GM20431 (cell line): ENCODE data around the gene OR6A2.
"Not testable (repeated sequence)": the region's sequence is repeated elsewhere in the genome, so short reads cannot be mapped to it uniquely, and the experiment has no call there.

Experiments used
- in situ Hi-C: fragments of 300-500 bp; cut with MseI, MboI; formaldehyde crosslinking; loops from one replicate; pipeline ENCODE4 v1.15.0; 2020; ENCODE audit warnings: low sequenced_read_pairs; ENCODE audit not compliant: unreplicated experiment

The OR6A2 gene

DNA sequence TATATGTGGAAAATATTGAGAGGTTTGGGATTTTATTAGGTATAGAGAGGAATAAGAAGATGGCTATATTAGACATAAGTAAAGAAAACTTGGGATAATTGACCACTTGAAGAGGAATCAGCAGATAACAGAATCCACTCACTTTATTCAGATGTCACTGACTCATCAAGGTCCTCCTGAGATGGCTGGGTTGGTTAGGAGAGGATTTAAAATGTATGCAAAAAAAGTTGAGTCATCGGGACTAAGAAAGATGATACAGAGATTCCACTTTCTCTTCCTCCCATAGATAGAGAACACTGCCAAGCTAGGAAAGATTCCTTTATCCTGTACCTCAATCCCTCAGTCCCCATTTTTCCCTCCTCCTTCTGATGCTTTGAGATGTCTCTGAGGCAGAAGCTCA lies at the start of gene OR6A2:
TSS of gene OR6A2 (minus strand) at position 288 of the 400 bp plus-strand sequence. CDS start 3,981 bp downstream, outside the sequence.
- in situ Hi-C loops, result no loop called here

DNA sequence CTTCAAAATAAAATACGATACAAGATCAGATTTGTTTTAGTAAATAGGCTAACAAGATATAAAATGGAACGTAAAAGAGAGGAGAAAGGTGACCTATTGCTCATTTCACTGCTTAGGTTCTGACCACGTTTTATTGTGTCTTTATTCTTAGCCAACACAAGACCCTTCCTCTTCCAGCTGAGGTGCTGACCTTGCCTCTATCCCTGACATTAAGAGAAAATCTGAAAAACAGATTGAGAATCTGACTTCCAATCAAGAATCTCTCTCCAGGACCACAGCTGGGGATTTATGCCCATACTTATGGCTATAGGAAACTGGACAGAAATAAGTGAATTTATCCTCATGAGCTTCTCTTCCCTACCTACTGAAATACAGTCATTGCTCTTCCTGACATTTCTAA lies 45.9 kb upstream of the OR6A2 start, which contains the start of gene OR10A5:
TSS of gene OR10A5 (plus strand) at position 301 of the 400 bp plus-strand sequence. CDS start at position 301, 0 bp downstream.
- in situ Hi-C loops, result no loop called here

DNA sequence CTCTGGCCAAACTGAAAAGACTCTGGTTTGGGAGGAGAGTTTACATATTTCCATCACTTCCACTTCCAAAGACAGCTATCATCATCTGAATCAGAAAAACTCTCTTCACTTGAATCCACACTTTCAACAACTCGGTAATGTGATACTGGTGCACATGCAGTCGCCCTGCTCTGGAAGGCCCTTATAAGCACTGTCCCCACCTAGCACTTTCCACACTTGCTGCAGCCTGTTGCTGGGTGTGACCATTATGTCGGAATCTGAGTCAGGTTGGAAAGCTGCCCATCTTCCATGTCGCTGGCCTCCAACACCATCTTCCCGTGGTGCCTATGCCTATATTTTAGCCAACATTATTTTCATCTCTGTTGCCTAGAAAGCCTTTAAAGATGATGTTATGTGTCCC lies 44.9 kb upstream of the OR6A2 start:
- in situ Hi-C loops, result no loop called here

DNA sequence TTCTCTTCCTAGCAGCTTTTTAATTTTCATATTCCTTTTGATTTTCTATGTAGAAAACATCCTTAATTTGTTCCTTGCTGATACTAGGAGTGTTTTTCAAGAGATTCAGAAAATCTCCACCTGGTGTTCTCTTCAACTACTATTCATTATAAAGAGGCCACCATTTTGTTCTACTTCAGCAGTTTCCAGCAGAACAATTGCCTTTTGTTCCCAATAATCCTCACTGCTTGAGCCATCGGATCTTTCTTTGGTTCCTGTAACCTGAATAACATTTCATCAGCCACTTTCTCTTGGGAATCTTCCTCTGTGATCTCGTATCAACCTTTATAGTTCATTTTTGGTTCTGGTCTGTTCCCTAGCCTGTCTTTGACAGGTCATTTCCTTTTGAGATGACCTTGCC lies 44.2 kb upstream of the OR6A2 start:
- in situ Hi-C loops, result no loop called here

GRCh38 chr11:6841694-6842093 lies 42.2 kb upstream of the OR6A2 start:
- in situ Hi-C loops, result no loop called here

DNA sequence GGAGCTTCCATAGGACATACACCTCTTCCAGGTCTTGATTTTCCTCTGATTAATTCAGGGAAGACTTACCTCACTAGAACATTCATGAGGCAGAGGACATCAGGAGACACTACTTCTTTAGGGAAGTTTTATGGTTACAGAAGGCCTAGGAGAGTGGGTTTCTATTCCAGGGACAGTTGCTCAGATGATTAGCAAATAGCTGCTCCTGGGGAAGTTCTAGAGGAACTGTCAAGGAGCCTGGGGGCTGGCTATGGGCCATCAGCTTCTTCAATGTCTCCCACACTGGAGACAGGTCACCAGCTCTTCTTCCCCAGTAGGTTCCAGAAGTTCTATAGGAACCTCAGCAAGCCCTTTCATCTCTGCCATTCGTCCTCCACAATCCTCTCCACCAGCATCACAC lies 34.5 kb upstream of the OR6A2 start:
- in situ Hi-C loops, result no loop called here

GRCh38 chr11:6833356-6833755 lies 33.9 kb upstream of the OR6A2 start:
- in situ Hi-C loops, result no loop called here

- in situ Hi-C loops, result no loop called here
Observed at GRCh38 chr11:6828103-6828502, 28.6 kb upstream of the OR6A2 start.

DNA sequence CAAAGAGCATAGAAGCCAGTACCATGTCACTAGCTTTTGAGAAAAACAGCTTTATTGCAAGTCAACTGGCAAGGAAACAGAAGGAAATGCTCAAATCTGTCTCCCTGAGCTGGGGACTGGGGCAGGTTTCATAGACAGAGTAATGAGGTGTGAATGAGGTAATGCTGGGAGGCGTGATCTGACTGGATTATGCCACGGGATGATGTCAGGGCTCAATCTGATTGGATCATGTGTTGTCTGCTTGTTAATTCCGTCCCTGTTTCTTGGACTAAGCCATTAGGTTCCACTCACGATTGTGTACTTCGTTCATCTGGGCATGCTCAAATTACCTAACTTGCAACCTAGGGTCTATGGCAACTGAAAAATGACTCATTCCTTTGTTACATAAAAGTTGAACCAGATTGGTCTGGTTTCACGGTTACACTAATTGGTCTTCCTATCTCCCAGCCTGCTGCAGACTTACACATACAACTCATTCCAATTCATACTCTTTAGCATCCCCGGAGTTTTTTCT lies 25.8 kb upstream of the OR6A2 start:
- in situ Hi-C loops, result no loop called here

DNA sequence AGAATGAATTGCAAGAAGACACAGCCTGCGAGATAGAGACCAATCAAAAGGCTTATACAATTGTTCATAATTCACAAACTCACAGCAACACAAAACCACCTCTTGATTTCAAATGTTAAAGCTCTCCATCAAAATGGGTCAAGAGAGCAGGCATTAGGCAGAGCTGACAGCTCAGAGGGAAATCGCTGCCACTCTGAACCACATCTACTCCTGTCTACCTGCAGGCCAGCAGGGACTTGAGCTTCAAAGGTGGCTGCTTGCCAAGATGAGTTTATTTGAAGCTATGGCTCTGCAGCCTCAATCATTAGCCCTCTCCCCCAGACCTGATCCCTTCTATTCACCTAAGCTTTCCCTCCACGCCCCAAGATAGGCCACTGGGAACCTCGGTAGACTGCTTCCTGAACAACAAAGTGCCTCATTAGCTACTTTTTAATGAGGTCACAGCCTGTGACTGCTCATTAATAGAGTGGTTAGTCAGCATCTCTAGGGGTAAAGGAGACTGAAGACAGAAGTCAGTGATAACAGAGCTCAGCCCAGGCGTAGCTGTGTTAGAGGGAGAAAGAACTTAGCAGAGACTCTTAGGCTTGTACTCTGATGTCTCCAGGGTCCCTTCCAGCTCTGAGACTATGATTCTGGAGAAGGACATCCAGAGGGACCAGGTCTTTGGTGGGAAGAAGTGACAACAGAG lies 24.8 kb upstream of the OR6A2 start:
- in situ Hi-C loops, result no loop called here

DNA sequence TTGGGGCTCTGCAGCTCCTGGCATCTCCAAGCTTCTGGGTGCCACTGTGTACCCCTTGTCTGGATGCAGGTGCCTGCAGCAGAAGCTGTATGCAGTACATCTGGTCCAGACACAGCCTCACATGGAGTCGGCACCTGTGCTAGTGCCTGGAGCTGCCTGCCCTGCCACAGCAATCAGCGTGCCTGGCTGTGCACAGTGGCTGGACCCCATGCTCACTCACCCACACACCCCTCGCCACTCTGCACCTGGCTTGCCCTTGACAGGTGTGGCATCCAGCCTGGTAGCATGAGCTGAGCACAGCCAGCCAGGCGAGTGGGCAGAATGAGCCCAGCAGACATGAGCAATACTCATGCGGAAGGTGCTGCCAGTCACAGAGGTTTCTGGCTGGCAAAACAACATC lies 19.5 kb upstream of the OR6A2 start:
- in situ Hi-C loops, result no loop called here

DNA sequence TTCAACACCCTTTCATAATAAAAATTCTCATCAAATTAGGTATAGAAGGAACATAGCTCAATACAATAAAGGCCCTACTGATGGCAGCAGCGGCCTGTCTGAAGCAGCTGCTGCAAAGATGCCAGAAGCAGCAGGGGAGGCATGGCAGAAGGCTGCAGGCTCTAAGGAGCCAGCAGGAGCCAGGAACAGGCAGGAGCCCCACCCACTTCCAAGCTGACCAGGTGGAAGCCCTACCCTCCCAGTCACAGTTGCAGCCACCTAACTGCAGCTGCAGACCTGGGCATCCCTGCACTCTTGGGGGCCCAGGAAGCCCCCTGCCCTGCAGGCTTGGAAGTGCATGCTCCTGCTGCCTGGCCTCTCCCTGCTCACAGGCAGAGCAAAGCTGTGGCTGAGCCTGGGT lies 18.2 kb upstream of the OR6A2 start:
- in situ Hi-C loops, result no loop called here

GRCh38 chr11:6813656-6814055 lies 14.2 kb upstream of the OR6A2 start:
- in situ Hi-C loops, result no loop called here

DNA sequence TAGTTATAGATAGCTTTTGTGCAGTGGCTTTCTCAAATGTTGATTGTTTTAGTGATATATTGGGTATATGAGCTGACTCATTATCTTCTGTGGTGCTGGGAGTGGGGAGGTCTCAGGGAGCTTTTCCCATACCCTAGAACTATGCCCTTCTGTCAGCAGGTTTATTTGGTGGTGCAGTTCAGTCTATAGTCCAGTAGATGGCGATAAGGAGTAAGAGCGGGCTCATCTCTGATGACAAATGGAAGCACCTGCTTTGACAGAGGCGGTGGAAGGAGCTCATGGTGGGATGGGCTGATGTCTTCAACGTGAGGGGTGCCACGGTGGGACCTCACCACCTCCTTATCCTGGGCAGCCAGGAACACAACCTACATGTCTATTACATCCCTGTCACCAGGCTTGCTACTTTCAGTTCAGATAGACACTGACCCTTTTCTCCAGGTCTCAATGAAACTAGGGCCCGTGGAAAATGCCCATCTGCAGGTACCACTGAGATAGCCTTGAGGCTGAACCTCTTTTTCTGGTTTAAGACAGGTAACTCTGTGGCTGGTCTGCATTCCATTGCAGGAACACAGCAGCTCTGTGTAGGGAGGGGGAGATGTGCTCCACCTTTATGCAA lies 13.0 kb upstream of the OR6A2 start:
- in situ Hi-C loops, result no loop called here

- in situ Hi-C loops, result not testable (repeated sequence)
Observed at GRCh38 chr11:6801075-6801474, 1.6 kb upstream of the OR6A2 start.

- in situ Hi-C loops, result no loop called here
Observed at GRCh38 chr11:6794639-6795038, 4.8 kb downstream of the OR6A2 start.

- in situ Hi-C loops, result no loop called here
Observed at GRCh38 chr11:6790546-6790945, 8.9 kb downstream of the OR6A2 start.

GRCh38 chr11:6782720-6783119 lies 16.8 kb downstream of the OR6A2 start, which contains the start of gene OR2AG1:
TSS of gene OR2AG1 (plus strand) at chr11:6783020. CDS start at chr11:6785038, 2,018 bp downstream.
- in situ Hi-C loops, result no loop called here

DNA sequence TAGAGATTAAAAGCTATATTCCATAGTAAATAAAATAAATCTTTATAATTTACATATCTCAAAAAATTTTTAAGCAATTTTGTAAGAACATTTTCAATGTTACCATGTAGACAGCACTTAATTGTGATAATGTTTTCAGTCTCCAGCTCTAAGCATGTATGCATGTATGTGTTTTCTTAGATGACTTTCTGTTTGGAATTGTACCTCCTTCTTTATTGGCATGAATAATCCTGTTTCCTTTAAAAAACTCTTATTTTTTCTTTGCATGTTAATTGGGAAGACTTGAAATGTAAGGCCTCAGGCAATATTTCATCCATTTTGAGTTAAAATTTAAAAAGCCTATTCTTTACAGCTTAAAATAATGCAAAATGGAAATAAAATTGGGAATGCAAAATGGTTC lies 18.7 kb downstream of the OR6A2 start:
- in situ Hi-C loops, result no loop called here

DNA sequence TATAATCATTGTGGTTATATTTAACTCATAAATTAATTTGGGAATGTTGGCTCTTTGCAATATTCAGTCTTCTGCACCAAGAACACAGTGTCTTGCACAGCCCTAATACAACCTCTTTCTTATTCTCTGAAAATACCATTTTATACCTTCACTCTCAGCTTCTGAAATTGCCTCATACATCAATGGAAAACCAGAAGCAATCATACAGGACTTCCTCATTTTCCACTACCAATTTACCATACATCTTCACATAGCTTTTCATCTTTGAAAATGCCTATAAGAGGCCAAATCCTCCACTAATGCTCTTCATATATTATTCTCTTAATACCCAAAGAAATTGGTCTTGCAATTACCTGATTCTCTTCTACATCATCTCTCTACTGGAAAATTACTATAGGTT lies 21.0 kb downstream of the OR6A2 start:
- in situ Hi-C loops, result no loop called here
